Measurements from ENCODE around the gene ADAMTSL2.
"Not testable (repeated sequence)": the region's sequence is repeated elsewhere in the genome, so short reads cannot be mapped to it uniquely, and the experiment has no call there.

Gene ADAMTSL2

DNA sequence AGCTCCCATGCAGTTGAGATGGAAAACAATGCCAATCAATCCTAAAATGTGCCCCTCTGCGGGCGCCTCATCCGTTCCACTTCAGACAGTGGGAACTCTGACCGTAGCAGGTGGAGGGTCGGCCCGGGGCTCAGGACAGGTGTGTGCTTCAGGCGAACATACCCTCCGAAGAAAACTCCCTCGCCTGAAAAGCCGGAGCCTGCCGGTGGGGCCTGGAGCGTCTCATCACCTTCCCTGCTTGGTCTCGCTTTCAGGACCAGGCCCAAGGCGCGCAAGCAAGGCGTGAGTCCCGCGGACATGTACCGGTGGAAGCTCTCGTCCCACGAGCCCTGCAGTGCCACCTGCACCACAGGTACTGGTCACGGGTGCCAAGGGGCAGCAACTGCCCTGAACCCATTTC, 26.4 kb downstream of the ADAMTSL2 start:
- DNase-seq, result no peak

DNA sequence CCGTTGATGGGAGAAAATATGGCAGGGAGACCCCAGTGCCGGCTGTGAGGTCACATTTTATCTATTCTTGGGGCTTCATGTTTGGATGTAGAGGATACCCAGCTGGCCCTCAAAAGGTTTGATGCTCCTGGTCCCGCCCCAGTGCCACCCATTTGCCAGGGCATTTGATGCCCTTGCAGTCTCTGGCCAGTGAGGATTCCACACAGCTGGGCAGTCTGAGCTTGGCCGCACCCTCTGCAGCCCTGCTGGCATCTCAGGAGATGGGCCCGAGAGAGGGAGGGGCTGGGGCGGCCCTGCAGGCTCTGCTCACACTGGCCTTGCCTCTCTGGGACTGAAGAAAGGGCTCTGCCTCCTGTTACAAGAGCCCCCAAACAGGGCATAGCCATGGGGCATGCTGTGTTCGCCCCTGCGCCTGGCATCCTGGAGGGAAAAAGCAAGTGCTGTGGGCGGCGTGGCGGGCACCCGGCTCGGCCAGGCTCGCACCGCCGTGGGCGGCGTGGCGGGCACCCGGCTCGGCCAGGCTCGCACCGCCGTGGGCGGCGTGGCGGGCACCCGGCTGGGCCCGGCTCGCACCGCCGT, 27.6 kb downstream of the ADAMTSL2 start:
- no peak for DNase-seq

GRCh38 chr9:133562611-133563290, 28.2 kb downstream of the ADAMTSL2 start:
- no peak for DNase-seq

DNA sequence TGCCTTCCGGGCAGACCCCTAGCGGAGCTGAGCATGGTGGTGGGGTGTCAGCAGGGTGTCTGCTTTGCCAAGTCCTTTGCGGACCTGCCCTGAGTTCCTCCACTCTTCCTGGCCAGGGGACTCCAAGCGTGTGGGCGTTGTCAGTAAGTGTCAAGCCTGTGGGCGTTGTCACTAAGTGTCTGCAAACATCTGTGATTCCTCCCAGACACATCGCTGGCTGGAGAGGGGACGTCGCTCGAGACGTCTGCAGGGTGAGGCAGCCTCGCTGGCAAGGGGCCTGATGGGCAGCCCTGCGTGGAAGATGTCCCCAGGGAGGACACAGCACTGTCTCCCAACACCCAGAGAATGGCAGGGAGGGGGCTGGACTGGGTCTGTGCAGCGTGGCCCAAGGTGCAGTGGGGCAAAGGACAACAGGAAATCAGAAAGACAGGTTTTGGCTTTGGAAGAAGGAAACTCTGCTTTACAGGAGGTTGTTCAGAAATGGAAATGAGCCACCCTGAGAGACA, 28.8 kb downstream of the ADAMTSL2 start:
- peak; percentile 9 for DNase-seq

- not testable (repeated sequence) for DNase-seq
These were observed 29.3 kb downstream of the ADAMTSL2 start for GRCh38 chr9:133563814-133564213.

GRCh38 chr9:133564451-133565116, 30.1 kb downstream of the ADAMTSL2 start:
- DNase-seq, result no peak

DNA sequence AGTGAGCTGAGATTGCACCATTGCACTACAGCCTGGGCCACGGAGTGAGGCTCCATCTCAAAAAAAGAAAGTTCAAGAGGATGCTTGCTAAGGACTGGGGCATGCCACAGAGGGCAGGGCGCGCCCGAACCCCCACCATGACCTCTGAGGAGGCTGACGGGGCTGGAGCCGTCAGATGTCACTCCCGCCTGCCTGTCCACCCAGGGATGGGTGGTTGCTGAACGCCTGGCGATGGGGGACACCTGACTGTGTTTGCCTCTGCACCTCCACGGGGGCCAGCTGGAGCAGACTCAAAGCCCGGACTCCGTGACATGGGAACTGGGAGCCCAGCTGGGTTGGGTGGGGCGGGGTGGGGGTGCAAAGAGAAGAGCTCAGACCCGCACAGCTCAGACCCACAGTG, 31.9 kb downstream of the ADAMTSL2 start:
- DNase-seq, result no peak

DNA sequence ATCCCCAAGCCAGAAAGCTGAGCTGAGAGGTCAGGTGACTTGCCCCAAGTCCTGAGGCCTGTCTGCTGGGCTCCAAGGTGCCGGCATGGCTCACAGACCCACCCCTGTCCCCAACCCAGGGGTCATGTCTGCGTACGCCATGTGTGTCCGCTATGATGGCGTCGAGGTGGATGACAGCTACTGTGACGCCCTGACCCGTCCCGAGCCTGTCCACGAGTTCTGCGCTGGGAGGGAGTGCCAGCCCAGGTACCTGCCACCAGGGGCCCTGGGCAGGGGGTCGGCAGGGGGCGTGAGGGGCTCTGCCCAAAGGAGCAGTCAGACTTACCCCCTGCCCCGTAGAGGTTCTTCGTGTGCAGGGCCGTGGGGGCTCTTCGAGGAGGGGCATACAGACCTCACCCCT, 32.3 kb downstream of the ADAMTSL2 start:
- no peak for DNase-seq

DNA sequence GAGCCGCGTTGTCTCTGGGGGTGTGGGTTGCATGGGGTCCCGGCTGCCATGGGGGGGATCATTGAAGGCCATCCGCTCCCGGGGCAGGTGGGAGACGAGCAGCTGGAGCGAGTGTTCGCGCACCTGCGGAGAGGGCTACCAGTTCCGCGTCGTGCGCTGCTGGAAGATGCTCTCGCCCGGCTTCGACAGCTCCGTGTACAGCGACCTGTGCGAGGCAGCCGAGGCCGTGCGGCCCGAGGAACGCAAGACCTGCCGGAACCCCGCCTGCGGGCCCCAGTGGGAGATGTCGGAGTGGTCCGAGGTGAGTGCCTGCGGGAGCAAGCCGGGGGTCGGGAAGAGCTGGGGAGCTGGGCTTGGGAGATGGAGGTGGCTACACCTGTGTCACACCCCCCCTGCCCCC, 33.7 kb downstream of the ADAMTSL2 start:
- DNase-seq, result no peak

GRCh38 chr9:133569121-133569785, 34.7 kb downstream of the ADAMTSL2 start:
- no peak for DNase-seq

- no peak for DNase-seq
These were observed 35.6 kb downstream of the ADAMTSL2 start for GRCh38 chr9:133569891-133570690.

DNA sequence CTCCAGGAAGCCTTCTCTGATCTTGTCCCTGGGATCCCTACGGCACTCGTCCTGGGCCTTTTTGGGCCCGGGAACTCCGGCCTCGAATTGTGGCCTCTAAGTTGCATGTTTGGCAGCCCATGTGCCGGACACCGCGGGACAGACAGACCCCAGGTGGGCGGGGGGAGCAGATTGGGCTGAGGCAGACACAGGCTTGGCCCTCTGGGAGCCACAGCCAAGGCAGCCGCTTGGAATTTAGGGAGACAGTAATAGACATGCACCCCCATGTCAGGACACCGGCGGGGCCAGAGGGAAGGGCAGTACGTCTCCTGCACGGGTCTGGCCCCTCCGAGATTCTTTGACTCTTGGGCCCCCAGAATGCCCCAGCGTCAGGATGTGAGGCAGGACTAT, 36.2 kb downstream of the ADAMTSL2 start:
- no peak for DNase-seq

DNA sequence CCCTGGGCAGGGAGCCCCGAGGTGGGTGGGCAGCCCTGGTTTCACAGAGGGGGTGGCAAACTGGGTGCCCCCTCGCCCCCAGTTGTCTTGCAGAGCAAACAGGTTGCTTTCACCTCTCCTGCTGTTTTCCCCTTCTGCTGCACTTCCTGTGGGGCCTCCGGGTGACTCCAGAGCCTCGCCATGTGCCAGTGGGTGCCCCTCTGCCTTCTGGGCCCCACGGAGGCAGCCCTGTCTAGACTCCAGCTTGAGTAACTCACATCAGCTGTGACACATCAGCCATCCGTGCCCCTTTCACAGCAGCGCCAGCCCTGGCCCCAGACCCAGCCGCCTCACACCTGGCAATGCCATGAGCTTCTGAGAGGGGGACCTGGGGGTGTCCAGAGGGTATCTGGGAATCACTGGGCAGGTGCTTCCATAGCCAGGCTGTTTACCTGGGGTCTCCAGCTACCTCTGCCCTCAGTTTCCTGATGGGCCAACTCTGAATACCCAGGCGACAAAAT, 36.9 kb downstream of the ADAMTSL2 start:
- DNase-seq, result no peak

DNA sequence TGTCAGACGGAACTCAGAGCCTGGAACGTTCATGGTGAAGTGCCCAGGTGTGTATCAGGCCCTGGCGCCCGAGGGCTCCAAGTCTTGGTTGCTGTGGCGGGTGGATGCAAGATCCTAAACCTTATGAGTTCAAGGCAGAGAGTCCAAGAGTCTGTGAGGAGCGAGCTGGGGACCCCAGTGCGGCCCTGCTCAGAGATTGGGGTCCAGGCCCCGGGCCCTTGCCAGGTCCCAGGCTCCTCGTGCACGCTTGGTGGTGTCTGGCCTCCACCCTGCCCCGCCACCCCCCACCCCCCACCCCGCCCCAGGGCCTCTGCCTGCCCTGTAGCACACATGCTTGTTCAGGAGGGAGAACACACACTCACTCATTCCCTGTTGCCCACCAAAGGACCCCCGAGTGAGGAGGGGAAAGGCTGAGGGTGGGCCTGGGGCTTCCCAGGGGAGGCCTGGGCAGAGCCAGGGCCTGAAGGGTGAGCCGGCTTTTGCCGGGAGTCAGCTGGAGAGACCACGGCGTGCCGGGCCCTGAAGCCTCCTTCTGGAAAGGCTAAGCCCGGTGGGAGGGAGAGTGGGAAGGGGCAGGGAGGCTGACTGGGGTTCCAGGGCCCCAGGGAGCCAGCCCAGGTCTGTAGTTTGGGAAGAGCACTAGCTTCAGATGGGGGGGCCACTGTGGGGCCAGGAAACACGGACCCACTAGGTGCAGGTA, 37.5 kb downstream of the ADAMTSL2 start:
- no peak for DNase-seq

DNA sequence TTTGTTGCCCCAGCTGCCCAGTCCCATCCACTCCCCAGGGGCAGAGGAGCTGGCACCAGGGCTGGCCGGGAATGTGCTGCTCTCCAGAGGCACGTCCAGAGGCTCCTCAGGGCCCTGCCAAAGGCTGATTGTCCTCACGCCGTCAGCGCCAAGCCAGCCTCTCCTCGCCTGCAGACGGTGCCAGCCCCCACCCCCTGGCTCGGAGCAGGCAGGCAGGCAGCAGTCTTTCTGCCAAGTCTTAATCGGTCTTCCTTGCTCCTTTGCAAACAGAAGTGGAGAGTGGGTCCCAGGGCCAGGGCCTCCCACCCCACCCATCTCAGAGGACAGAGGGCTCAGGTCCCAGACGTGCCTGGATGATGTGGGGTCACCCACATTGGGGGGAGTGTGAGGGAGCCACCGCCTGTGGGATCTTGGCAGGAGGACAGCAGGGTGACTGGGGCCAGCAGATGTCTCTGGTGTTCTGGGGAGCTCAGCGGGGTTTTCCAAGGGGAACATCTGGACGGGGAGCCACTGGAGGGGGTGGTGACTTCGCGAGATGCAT, 38.4 kb downstream of the ADAMTSL2 start:
- DNase-seq, result no peak

DNA sequence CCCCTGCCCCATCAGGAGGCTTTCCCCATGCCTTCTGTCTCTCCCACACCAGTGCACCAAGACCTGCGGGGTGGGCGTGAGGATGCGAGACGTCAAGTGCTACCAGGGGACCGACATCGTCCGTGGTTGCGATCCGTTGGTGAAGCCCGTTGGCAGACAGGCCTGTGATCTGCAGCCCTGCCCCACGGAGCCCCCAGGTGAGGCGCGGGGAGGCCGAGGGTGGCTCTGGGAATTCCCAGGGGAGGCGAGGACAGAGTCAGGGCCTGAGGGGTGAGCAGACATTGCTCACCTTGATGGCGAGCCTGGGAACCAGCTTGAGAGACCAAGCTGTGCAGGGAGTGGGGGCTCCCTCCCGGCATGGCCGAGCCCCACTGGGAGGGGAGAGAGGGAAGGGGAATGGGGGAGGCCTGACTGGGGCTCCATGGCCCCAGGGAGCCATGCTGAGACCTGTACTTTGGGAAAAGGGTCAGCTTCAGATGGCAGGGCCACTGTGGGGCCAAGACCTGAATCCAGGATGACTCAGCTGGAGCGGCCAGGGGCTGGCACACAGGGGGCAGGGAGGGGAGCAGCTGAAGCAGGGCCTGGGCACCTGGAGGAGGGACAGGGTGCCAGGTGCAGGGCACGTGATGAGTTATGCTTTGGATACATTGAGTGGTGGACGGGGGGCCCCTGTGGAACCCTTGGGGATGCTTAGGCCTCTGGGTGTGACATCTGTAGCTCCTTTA, 39.4 kb downstream of the ADAMTSL2 start:
- DNase-seq, result no peak

GRCh38 chr9:133574771-133575170, 40.3 kb downstream of the ADAMTSL2 start:
- no peak for DNase-seq

GRCh38 chr9:133575186-133576030, 40.9 kb downstream of the ADAMTSL2 start:
- DNase-seq, result no peak

- no peak for DNase-seq
These were observed 41.7 kb downstream of the ADAMTSL2 start for GRCh38 chr9:133576031-133576874.

Data from fibroblast of skin of abdomen (primary cell).